ENCODE data around the gene ATP11B. TPM values are rescaled to one million over a fixed set of nuclear protein-coding genes. Genes with fewer than 3 reads are reported as not detected.

ATP11B gene
- total and polyA plus RNA-seq, 9 donors = 14.2 to 83.4 (median 54.4) TPM

- Histone ChIP-seq H3K27ac (no peak overlapping the region), H3K9me3 (no peaks in the 10 kb centered on the region), H3K4me3 (no peak overlapping the region), H3K36me3 (no peaks in the 10 kb centered on the region), H3K27me3 (no peaks in the 10 kb centered on the region), H3K4me1 (ENCODE audit: insufficient read depth) (peaks cover 4% of the 10 kb centered on the region)
- 62 to 78% (median 68%) methylated on average over 1 of the region's 1 CpG for WGBS, 3 donors
- intact Hi-C loops (cut with DNase I) = no loop called here
- no peak for DNase-seq
- TF ChIP-seq POLR2A (IDR thresholded peaks at IDR 0.05) (no peak), CTCF (IDR thresholded peaks at IDR 0.05) (no peak), EP300 (IDR thresholded peaks at IDR 0.05) (no peak)
Observed at GRCh38 chr3:182964179-182964578, 170.9 kb downstream of the ATP11B start.

GRCh38 chr3:182965861-182966366 is 172.6 kb downstream of the ATP11B start:
- Histone ChIP-seq H3K4me1 (ENCODE audit: insufficient read depth) (peaks cover 4% of the 10 kb centered on the region), H3K36me3 (no peaks in the 10 kb centered on the region), H3K27ac (no peak overlapping the region), H3K4me3 (no peak overlapping the region), H3K9me3 (no peaks in the 10 kb centered on the region), H3K27me3 (no peaks in the 10 kb centered on the region)
- TF ChIP-seq CTCF (IDR thresholded peaks at IDR 0.05) = no peak
- TF ChIP-seq POLR2A (IDR thresholded peaks at IDR 0.05) = no peak
- no peak for TF ChIP-seq EP300 (IDR thresholded peaks at IDR 0.05)
- 85 to 90% (median 87%) methylated on average over 9 of the region's 9 CpGs for WGBS, 3 donors
- DNase-seq = no peak
- intact Hi-C loops (cut with DNase I) = no loop called here

- Histone ChIP-seq H3K27ac (no peak overlapping the region), H3K36me3 (no peaks in the 10 kb centered on the region), H3K4me1 (ENCODE audit: insufficient read depth) (peaks cover 2% of the 10 kb centered on the region), H3K4me3 (no peak overlapping the region), H3K27me3 (no peaks in the 10 kb centered on the region), H3K9me3 (no peaks in the 10 kb centered on the region)
- intact Hi-C loops (cut with DNase I) = no loop called here
- 83 to 84% (median 83%) methylated on average over 6 of the region's 6 CpGs for WGBS, 3 donors
- no peak for DNase-seq
- no peak for TF ChIP-seq EP300 (IDR thresholded peaks at IDR 0.05)
- TF ChIP-seq POLR2A (IDR thresholded peaks at IDR 0.05) = no peak
- no peak for TF ChIP-seq CTCF (IDR thresholded peaks at IDR 0.05)
Observed at GRCh38 chr3:182967218-182968204, 174.2 kb downstream of the ATP11B start.

- DNase-seq = no peak
- Histone ChIP-seq H3K9me3 (no peaks in the 10 kb centered on the region), H3K36me3 (no peaks in the 10 kb centered on the region), H3K27me3 (no peaks in the 10 kb centered on the region), H3K4me3 (no peak overlapping the region), H3K27ac (no peak overlapping the region), H3K4me1 (ENCODE audit: insufficient read depth) (peaks cover 2% of the 10 kb centered on the region)
- no peak for TF ChIP-seq EP300 (IDR thresholded peaks at IDR 0.05)
- no peak for TF ChIP-seq POLR2A (IDR thresholded peaks at IDR 0.05)
- no peak for TF ChIP-seq CTCF (IDR thresholded peaks at IDR 0.05)
- intact Hi-C loops (cut with DNase I) = no loop called here
Observed at GRCh38 chr3:182969277-182969676, 176.0 kb downstream of the ATP11B start.
